ELR (cell line): ENCODE data around the gene CX3CL1.

Experiments
- DNase-seq: peaks from one replicate; pipeline ENCODE4 v3.0.0-alpha.2; 2015; ENCODE audit warnings: low read depth

CX3CL1 gene

GRCh38 chr16:57405097-57405496 is 32.8 kb downstream of the CX3CL1 start:
- no peak for DNase-seq

- DNase-seq: no peak
These were observed 34.6 kb downstream of the CX3CL1 start for GRCh38 chr16:57406881-57407280.

GRCh38 chr16:57407521-57408353 is 35.4 kb downstream of the CX3CL1 start:
- no peak for DNase-seq

GRCh38 chr16:57409065-57409464 is 36.8 kb downstream of the CX3CL1 start:
- DNase-seq: no peak

- no peak for DNase-seq
These were observed 37.7 kb downstream of the CX3CL1 start for GRCh38 chr16:57409870-57410587.

- DNase-seq: no peak
These were observed 39.2 kb downstream of the CX3CL1 start for GRCh38 chr16:57411362-57411976.

GRCh38 chr16:57412584-57412983 is 40.3 kb downstream of the CX3CL1 start:
- DNase-seq: no peak

- no peak for DNase-seq
These were observed 41.0 kb downstream of the CX3CL1 start for GRCh38 chr16:57413301-57413730.

GRCh38 chr16:57413733-57414132 is 41.4 kb downstream of the CX3CL1 start:
- DNase-seq: no peak

GRCh38 chr16:57416084-57416483 is 43.8 kb downstream of the CX3CL1 start:
- DNase-seq: no peak

- DNase-seq: no peak
These were observed 47.2 kb downstream of the CX3CL1 start for GRCh38 chr16:57419506-57419905.

GRCh38 chr16:57422026-57422944 is 50.0 kb downstream of the CX3CL1 start:
- peak; percentile 78 for DNase-seq

- DNase-seq: no peak
These were observed 50.9 kb downstream of the CX3CL1 start for GRCh38 chr16:57423152-57423551.

GRCh38 chr16:57424583-57424982 is 52.3 kb downstream of the CX3CL1 start:
- no peak for DNase-seq

- no peak for DNase-seq
These were observed 54.1 kb downstream of the CX3CL1 start for GRCh38 chr16:57426356-57426755.

- DNase-seq: no peak
These were observed 55.0 kb downstream of the CX3CL1 start for GRCh38 chr16:57427307-57427706.

- peak; percentile 20 for DNase-seq
These were observed 55.5 kb downstream of the CX3CL1 start for GRCh38 chr16:57427824-57428223.

- no peak for DNase-seq
These were observed 58.7 kb downstream of the CX3CL1 start for GRCh38 chr16:57430955-57431354.

GRCh38 chr16:57432505-57432904 is 60.2 kb downstream of the CX3CL1 start:
- DNase-seq: no peak

GRCh38 chr16:57432989-57433388 is 60.7 kb downstream of the CX3CL1 start:
- DNase-seq: no peak

GRCh38 chr16:57434003-57434402 is 61.7 kb downstream of the CX3CL1 start:
- no peak for DNase-seq
